Heart right ventricle (tissue), 16 donors: ENCODE measurements around the gene ZNF780A. TPM values are rescaled to one million over a fixed set of nuclear protein-coding genes. Genes with fewer than 3 reads are reported as not detected.

Experiments used
- ATAC-seq, 8 donors: fragments of 200-7000 bp; cut with Tn5 transposase; one replicate each; pipeline ENCODE4 v1.9.1; 2020; ENCODE audit warnings: mild to moderate bottlenecking in 8 of 8, moderate library complexity in 8 of 8, moderate number of reproducible peaks in 1 of 8
- DNase-seq, 2 donors: peaks; one replicate each; pipeline ENCODE4 v3.0.0-alpha.2; 2020
- H3K27ac ChIP-seq, 10 donors: fragments of 200-600 bp; sonication (generic) in 2 of 10; one replicate each; pipeline versions ENCODE4 v1.5.0 to v1.8.0; 2020 to 2022; ENCODE audit warnings: mild to moderate bottlenecking in 3 of 10
- H3K27me3 ChIP-seq, 7 donors: fragments of 200-600 bp; one replicate each; pipeline ENCODE4 v1.8.0; 2021 to 2022; ENCODE audit warnings: mild to moderate bottlenecking in 2 of 7
- H3K36me3 ChIP-seq, 9 donors: fragments of 200-600 bp; sonication (generic) in 1 of 9; one replicate each; pipeline versions ENCODE4 v1.5.0 to v1.8.0; 2020 to 2022; ENCODE audit warnings: mild to moderate bottlenecking in 2 of 9
- H3K4me1 ChIP-seq, 9 donors: fragments of 200-600 bp; sonication (generic) in 1 of 9; one replicate each; pipeline versions ENCODE4 v1.5.0 to v1.8.0; 2020 to 2022; ENCODE audit warnings: mild to moderate bottlenecking in 4 of 9
- H3K4me3 ChIP-seq, 10 donors: fragments of 200-600 bp; sonication (generic) in 2 of 10; one replicate each; pipeline versions ENCODE4 v1.5.0 to v1.8.0; 2020 to 2022; ENCODE audit warnings: mild to moderate bottlenecking in 7 of 10, moderate library complexity in 2 of 10
- H3K9me3 ChIP-seq, 11 donors: fragments of 200-600 bp in 10 of 11; sonication (generic) in 2 of 11; one replicate each; pipeline versions ENCODE4 v1.5.0 to v1.8.0; 2013 to 2022; ENCODE audit warnings: mild to moderate bottlenecking in 2 of 11, control low read depth in 1 of 11, moderate library complexity in 1 of 11
- WGBS, 2 donors: extraction: QIAGEN DNeasy Blood & Tissue Kit; methylation state at CpG; one replicate each; pipeline ENCODE4 v1.1.7; 2013; ENCODE audit warnings: inconsistent platforms in 1 of 2; 5-methylcytosine and 5-hydroxymethylcytosine counted together
- intact Hi-C, 10 donors: fragments of 100-400 bp; cut with DNase I; formaldehyde crosslinking; loops; one replicate each; pipeline versions ENCODE4 v1.11.1 to v1.14.2; 2022
- polyA plus RNA-seq, 2 donors: library from polyadenylated mRNA; stranded (reverse); fragments of 200-250 nt; gene quantifications; one replicate each; pipeline ENCODE4 v1.2.3, GENCODE V29; 2013
- total RNA-seq, 10 donors: library from RNA; stranded (reverse); fragmentation: NEBNext Ultra II Directional in 3 of 10; extraction: Animal tissue kit (Norgen Biotek cat#: 25700) in 3 of 10; gene quantifications; one replicate each; pipeline versions ENCODE4 v1.2.1 to v1.2.4, GENCODE V29; 2021 to 2023
- TF ChIP-seq, protein P1 (sequence below), 9 donors: fragments of 200-600 bp; sonication (generic) in 2 of 9; IDR thresholded peaks; one replicate each; pipeline versions ENCODE4 v1.5.0 to v1.8.0; 2021 to 2022; ENCODE audit warnings: antibody characterized with exemption in 9 of 9, mild to moderate bottlenecking in 5 of 9, moderate library complexity in 1 of 9
- donor health status: Arrhythmogenic right ventricular cardiomyopathy.
- donor health status: ischemic (EF 13 %, LVEDD 7.1; RV severe dilation, severe dysfunction).
- donor health status: healthy with polysubstance abuse.
- donor health status: DM: no; HTN: yes; CAD: no.
- donor health status: DM: no; HTN: no; CAD: no.
- donor health status: ischemic (EF 25% LVEDD 6.9; RV normal size, moderate dysfunction).
- donor health status: ischemic (EF 25% LVEDD 5.7; RV mildly dilated, moderate dysfunction).
- donor health status: healthy.
- donor health status: DM: yes; HTN: yes; CAD: no.
- donor health status: Ischemic cardiomyopathy.
- donor health status: ischemic (EF 35%, LVEDD 5.7; RV mildly dilated, moderate dysfunction).
- donor health status: nonischemic (EF 11% LVEDD 7.7; RV severe dilation, severe dysfunction).
- donor health status: DM: yes; HTN: yes; CAD: no.
- donor health status: PGD.
- donor health status: ischemic (EF 29% LVEDD 5.4; RV normal size, mild dysfunction).
- donor health status: nonischemic (EF 23%, LVEDD 6.1; RV moderate dilation, normal function).

ZNF780A gene
- total and polyA plus RNA-seq, 12 donors: 5.5 to 19.4 (median 11.8) TPM

DNA sequence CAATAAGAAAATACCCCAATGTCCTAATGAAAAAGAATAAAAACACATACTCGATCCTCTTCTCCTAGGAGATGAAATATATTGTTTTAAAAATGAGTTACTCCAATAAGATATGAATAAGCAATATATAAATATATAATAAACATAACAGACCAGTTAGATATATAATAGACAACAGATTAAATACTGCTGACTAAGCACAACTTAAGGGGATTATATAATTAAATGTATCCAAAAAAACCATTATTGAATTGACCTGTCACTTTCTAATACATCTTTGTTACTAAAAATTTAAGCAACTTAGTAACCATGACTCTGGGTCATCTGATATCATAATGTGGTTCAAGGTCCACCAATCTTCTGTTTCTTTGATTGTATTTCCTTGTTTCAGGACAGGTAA, 20.7 kb downstream of the ZNF780A start:
- WGBS, 2 donors: 97 to 98% methylated on average over 1 of the region's 1 CpG
- no peak overlapping the region for H3K27ac ChIP-seq
- no peaks in the 10 kb centered on the region for H3K4me1 ChIP-seq
- DNase-seq (no peak), ATAC-seq (no peak)
- no peak overlapping the region for H3K4me3 ChIP-seq
- peaks cover 0 to 28% (median 18%) of the 10 kb centered on the region in 9 donors for H3K36me3 ChIP-seq
- TF ChIP-seq, protein P1, sequence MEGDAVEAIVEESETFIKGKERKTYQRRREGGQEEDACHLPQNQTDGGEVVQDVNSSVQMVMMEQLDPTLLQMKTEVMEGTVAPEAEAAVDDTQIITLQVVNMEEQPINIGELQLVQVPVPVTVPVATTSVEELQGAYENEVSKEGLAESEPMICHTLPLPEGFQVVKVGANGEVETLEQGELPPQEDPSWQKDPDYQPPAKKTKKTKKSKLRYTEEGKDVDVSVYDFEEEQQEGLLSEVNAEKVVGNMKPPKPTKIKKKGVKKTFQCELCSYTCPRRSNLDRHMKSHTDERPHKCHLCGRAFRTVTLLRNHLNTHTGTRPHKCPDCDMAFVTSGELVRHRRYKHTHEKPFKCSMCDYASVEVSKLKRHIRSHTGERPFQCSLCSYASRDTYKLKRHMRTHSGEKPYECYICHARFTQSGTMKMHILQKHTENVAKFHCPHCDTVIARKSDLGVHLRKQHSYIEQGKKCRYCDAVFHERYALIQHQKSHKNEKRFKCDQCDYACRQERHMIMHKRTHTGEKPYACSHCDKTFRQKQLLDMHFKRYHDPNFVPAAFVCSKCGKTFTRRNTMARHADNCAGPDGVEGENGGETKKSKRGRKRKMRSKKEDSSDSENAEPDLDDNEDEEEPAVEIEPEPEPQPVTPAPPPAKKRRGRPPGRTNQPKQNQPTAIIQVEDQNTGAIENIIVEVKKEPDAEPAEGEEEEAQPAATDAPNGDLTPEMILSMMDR (IDR thresholded peaks at IDR 0.05): no peak
- no peaks in the 10 kb centered on the region for H3K27me3 ChIP-seq
- intact Hi-C loops: no loop called here
- peaks cover 0 to 47% (median 13%) of the 10 kb centered on the region in 11 donors for H3K9me3 ChIP-seq

DNA sequence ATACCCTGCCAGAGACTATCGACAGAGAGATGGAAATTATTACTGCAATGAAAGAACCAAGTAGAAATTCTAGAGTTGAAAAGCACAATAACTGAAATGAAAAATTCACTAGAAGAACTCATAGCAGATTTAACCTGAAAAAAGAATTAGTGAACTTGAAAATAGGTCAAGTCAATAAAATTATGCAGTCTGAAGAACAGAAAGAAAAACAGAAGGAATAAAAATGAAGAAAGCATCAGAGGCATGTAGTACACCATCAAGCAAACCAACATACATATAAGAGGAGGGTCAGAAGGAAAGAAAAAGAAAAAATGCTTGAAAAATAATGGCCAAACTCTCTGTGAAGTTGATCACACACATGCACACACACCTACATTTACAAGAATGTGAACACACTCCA, 31.1 kb downstream of the ZNF780A start:
- DNase-seq: no peak
- WGBS, 2 donors: 91 to 96% methylated on average over 1 of the region's 1 CpG
- intact Hi-C loops: loop anchor here in 3 of 10 donors (10.0 kb wide), 1 partner anchor 55 kb away; no protein-coding TSS in a partner anchor
- no peak overlapping the region for H3K27ac ChIP-seq
- TF ChIP-seq, protein P1 (IDR thresholded peaks at IDR 0.05): no peak
- no peaks in the 10 kb centered on the region for H3K36me3 ChIP-seq
- peaks cover 0 to 15% (median 13%) of the 10 kb centered on the region in 9 donors for H3K4me1 ChIP-seq
- peaks cover 0 to 59% (median 19%) of the 10 kb centered on the region in 11 donors for H3K9me3 ChIP-seq
- no peak overlapping the region for H3K4me3 ChIP-seq
- no peak for ATAC-seq
- H3K27me3 ChIP-seq: no peaks in the 10 kb centered on the region

DNA sequence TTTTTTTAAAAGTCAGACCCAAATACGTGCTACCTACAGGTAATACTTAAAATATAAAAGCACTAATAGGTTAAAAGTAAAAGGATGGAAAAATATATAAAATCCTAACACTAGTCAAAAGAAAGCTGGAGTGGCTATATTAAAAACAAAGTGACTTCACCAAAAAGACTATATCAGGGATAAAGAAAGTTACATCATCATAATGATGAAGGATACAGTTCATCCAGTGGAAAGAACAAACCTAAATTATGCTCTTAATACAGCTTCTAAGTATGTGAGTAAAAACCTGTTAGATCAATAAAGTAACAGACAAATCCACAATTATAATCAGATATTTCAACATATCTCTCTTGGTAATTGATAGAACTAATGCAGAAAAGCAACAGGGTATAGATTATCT, 33.6 kb downstream of the ZNF780A start:
- TF ChIP-seq, protein P1 (IDR thresholded peaks at IDR 0.05): no peak
- 79% methylated on average over 1 of the region's 1 CpG for WGBS, 2 donors
- intact Hi-C loops: loop anchor here in 3 of 10 donors (10.0 kb wide), 1 partner anchor 52 kb away; no protein-coding TSS in a partner anchor
- H3K27me3 ChIP-seq: no peaks in the 10 kb centered on the region
- peaks cover 0 to 31% (median 16%) of the 10 kb centered on the region in 9 donors for H3K4me1 ChIP-seq
- ATAC-seq (no peak), DNase-seq (no peak)
- H3K9me3 ChIP-seq: peaks cover 0 to 52% (median 19%) of the 10 kb centered on the region in 11 donors
- no peaks in the 10 kb centered on the region for H3K36me3 ChIP-seq
- H3K4me3 ChIP-seq: no peak overlapping the region
- no peak overlapping the region for H3K27ac ChIP-seq

DNA sequence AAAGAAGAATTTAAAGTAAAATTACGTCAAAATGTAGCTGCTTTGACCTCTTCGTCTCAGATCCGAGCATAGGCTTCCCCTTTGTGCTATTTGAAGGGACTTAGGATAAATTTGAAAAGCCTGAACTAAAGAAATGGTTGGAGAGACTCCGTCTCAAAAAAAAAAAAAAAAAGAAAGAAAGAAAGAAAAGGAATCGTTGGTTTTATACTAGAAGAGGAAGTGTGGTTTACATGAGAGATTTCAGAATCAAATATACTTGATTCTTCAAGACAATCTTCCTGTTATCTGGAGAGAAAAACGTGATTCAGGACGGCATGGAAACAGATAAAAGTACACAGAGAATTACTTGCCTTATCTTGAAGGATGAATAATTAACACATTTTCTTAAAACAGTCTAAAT, 34.2 kb downstream of the ZNF780A start:
- 4% methylated on average over 7 of the region's 7 CpGs for whole genome bisulfite sequencing, 2 donors
- Histone ChIP-seq H3K36me3 (no peaks in the 10 kb centered on the region), H3K27me3 (no peaks in the 10 kb centered on the region), H3K9me3 (peaks cover 0 to 53% (median 19%) of the 10 kb centered on the region in 11 donors), H3K27ac (peak overlapping the region in 9 of 10 donors; percentile 66 to 84 (median 81)), H3K4me1 (peaks cover 0 to 31% (median 16%) of the 10 kb centered on the region in 9 donors), H3K4me3 (peak overlapping the region; percentile 68 to 89 (median 78))
- no peak for DNase-seq
- no peak for ATAC-seq
- intact Hi-C loops: loop anchor here in 3 of 10 donors (10.0 kb wide), 1 partner anchor 52 kb away; no protein-coding TSS in a partner anchor
- TF ChIP-seq, protein P1 (IDR thresholded peaks at IDR 0.05): no peak
